PFSK-1 (cell line): ENCODE data around the gene KCNJ8.

Experiments
- FOXP2 ChIP-seq: optimal IDR thresholded peaks from 2 replicates; pipeline ENCODE3; 2011; ENCODE audit warnings: borderline replicate concordance, control low read depth, inconsistent platforms; ENCODE audit not compliant: insufficient read depth; ENCODE audit errors: extremely low read length, extremely low read depth
- POLR2AphosphoS5 ChIP-seq: IDR thresholded peaks from 2 replicates; pipeline ENCODE4 v1.6.1; 2012; ENCODE audit warnings: low read depth, mild to moderate bottlenecking, control low read depth, low read length, moderate library complexity
- REST ChIP-seq, 2 experiments: IDR thresholded peaks; 2 replicates each; pipeline versions ENCODE4 v1.6.1 to v1.8.0; 2011 to 2012; ENCODE audit warnings: low read depth in 2 of 2, low read length in 2 of 2, control low read depth in 1 of 2, inconsistent platforms in 1 of 2, mild to moderate bottlenecking in 1 of 2, moderate library complexity in 1 of 2; ENCODE audit not compliant: insufficient read depth in 1 of 2
- SIN3A ChIP-seq: IDR thresholded peaks from 2 replicates; pipeline ENCODE4 v1.6.1; 2012; ENCODE audit warnings: mild to moderate bottlenecking, low read length, moderate library complexity, borderline replicate concordance; ENCODE audit not compliant: insufficient read depth
- TAF1 ChIP-seq: IDR thresholded peaks from 2 replicates; pipeline ENCODE4 v1.6.1; 2012; ENCODE audit warnings: low read length, control low read depth, borderline replicate concordance; ENCODE audit not compliant: insufficient read depth

KCNJ8 gene

GRCh38 chr12:21731144-21731543 lies 43.4 kb downstream of the KCNJ8 start:
- TF ChIP-seq SIN3A (no peak), REST (IDR thresholded peaks at IDR 0.05; ENCODE audit: insufficient read depth in 1 of 2, low read depth in 2 of 2, low read length in 2 of 2) (no peak), POLR2AphosphoS5 (no peak)

- no peak for TF ChIP-seq POLR2AphosphoS5
- no peak for TF ChIP-seq TAF1
- no peak for TF ChIP-seq SIN3A
- no peak for TF ChIP-seq FOXP2
Observed at GRCh38 chr12:21725731-21726130, 48.8 kb downstream of the KCNJ8 start.

DNA sequence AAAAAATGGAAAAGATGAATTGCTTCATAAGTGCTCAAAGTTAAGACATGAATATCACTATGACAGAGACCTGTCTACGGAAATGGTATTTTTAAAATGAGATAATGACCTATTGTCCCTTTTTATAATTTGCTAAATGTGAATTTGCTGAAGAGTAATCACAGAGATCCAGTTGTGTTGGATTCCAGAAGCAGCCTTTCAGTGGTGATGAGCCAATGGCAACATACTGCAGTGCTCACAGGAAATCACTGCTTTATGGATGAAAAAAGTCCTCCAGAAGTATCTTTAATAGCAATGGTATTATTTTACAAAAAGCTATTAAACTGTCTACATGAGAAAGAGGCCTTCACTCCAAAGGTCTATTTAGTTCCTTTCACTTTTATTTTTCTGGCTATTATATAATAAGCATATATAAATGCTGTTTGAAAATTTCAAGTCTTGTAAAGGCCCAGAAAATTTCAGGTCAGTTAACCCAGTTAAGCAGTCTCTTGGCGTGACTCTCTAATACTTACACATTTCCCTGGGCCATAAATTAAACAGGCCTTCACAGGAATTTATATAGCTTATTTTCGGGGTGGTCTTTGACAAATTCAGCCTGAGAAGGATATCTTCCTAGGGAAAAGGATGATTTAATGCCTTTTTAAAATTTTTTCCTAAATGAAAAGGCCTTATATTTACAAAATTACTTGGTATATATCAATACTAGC lies 55.4 kb downstream of the KCNJ8 start:
- TF ChIP-seq TAF1 (no peak), FOXP2 (no peak)

DNA sequence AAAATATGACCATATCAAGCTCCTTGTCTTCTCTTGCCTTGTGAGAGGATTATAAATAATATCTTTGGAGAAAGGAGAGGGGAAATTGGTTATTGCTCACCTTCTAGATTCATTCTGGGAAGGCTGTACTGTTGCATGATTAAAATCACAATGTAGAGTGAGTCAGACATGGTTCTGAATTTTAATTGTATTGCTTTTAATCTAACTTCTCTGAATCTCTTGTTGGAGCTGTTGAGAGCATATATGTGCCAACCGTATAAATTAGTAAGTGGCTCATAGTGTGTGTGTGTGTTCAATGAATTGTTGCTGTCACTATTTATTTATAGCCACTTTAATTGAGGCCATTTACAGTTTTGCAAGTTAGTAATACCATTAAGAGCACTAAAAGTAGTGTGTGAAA lies 56.1 kb downstream of the KCNJ8 start:
- no peak for TF ChIP-seq SIN3A
- no peak for TF ChIP-seq FOXP2
- TF ChIP-seq REST (IDR thresholded peaks at IDR 0.05; ENCODE audit: insufficient read depth in 1 of 2, low read depth in 2 of 2, low read length in 2 of 2) = no peak

DNA sequence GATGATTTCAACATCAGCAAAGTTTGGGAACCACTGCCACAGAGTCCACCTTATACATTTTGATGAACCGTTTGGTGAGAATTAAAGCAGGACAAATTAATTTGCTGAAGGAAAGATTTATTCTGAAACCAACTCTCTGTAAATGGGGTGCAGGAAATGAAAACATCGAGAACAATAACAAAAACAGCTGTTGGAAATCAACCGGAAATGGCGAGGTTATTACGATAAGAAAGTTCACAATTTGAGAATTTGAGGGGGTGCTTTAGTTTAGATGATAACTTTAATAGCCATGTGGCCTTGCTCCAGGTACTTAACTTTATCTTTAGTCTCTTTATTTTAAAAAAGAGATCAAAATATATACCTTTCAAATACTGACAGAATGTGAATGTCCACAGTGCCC lies 56.7 kb downstream of the KCNJ8 start:
- TF ChIP-seq FOXP2 (no peak), TAF1 (no peak), REST (IDR thresholded peaks at IDR 0.05; ENCODE audit: insufficient read depth in 1 of 2, low read depth in 2 of 2, low read length in 2 of 2) (no peak), POLR2AphosphoS5 (no peak), SIN3A (no peak)

DNA sequence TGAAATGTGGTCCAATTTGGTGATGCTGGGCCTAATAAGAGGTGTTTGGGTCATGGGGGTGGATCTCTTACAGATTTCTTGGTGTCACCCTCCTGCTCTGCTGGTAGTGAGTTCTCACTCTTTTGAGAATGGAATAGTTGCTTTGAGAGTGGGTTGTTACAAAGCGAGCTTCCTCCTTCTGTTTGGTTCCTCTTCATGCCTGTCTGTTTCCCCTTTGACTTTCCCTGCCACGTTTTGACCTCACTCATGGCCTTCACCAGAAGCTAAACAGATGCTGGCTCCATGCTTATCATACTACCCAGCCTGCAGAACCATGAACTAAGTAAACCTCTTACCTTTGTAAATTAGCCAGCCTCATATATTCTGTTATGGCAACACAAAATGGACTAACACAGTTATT lies 59.1 kb downstream of the KCNJ8 start:
- TF ChIP-seq FOXP2 (no peak), SIN3A (no peak), POLR2AphosphoS5 (no peak), TAF1 (no peak), REST (IDR thresholded peaks at IDR 0.05; ENCODE audit: insufficient read depth in 1 of 2, low read depth in 2 of 2, low read length in 2 of 2) (no peak)
